ACC112 (cell line): Measurements from ENCODE around the gene NFIC.
A peak's percentile ranks its signal among the peaks of the same experiment; 100 is the strongest.
"Not testable (repeated sequence)": the region's sequence is repeated elsewhere in the genome, so short reads cannot be mapped to it uniquely, and the experiment has no call there.

Source experiments
- H2AFZ ChIP-seq: fragments of 200-600 bp; sonication (generic); one replicate; pipeline ENCODE4 v1.6.0; 2017; ENCODE audit warnings: antibody characterized with exemption, low read length; ENCODE audit not compliant: unreplicated experiment
- H3K27ac ChIP-seq: fragments of 200-600 bp; sonication (generic); 2 replicates; pipeline ENCODE4 v1.5.1; 2014; ENCODE audit warnings: low read depth, mild to moderate bottlenecking, antibody characterized with exemption, low read length, moderate library complexity
- H3K27me3 ChIP-seq: fragments of 200-600 bp; sonication (generic); 2 replicates; pipeline ENCODE4 v1.6.1; 2014; ENCODE audit warnings: mild to moderate bottlenecking, antibody characterized with exemption, low read length, moderate library complexity, mixed read lengths; ENCODE audit not compliant: insufficient read depth
- H3K36me3 ChIP-seq: fragments of 200-600 bp; sonication (generic); 2 replicates; pipeline ENCODE4 v1.6.1; 2016; ENCODE audit warnings: mild to moderate bottlenecking, antibody characterized with exemption, low read length, moderate library complexity, mixed read lengths; ENCODE audit not compliant: insufficient read depth
- H3K4me1 ChIP-seq: fragments of 200-600 bp; sonication (generic); one replicate; pipeline ENCODE4 v1.6.1; 2016; ENCODE audit warnings: low read length, mixed read lengths; ENCODE audit not compliant: insufficient read depth, unreplicated experiment, control insufficient read depth
- H3K4me3 ChIP-seq: fragments of 200-600 bp; sonication (generic); 2 replicates; pipeline ENCODE4 v1.5.1; 2014; ENCODE audit warnings: mild to moderate bottlenecking, low read depth, low read length
- H3K79me2 ChIP-seq: fragments of 200-600 bp; sonication (generic); one replicate; pipeline ENCODE4 v1.6.0; 2016; ENCODE audit warnings: low read length; ENCODE audit not compliant: control insufficient read depth, unreplicated experiment, insufficient read depth

Gene NFIC

DNA sequence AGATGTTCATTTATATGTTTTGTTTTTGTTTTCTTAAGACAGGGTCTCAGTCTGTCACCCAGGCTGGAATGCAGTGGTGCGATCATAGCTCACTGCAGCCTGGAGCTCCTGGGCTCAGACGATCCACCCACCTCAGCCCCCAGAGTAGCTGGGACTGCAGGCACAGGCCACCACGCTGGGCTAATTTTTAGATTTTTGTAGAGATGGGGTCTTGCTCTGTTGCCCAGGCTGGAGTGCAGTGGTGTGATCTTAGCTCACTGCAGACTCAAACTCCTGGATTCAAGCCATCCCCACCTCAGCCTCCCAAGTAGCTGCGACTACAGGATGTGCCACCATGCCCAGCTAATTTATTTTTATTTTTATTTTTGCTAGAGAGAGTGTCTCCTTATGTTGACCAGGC, 45.7 kb downstream of the NFIC start:
- H3K27me3 ChIP-seq, result no peaks in the 10 kb centered on the region
- H3K4me1 ChIP-seq, result no peaks in the 10 kb centered on the region
- no peak overlapping the region for H3K4me3 ChIP-seq
- H3K27ac ChIP-seq, result no peak overlapping the region
- H3K36me3 ChIP-seq, result no peaks in the 10 kb centered on the region; the same call in 1 of the 2 replicates
- H2AFZ ChIP-seq, result no peak overlapping the region
- peaks cover 45% of the 10 kb centered on the region for H3K79me2 ChIP-seq

DNA sequence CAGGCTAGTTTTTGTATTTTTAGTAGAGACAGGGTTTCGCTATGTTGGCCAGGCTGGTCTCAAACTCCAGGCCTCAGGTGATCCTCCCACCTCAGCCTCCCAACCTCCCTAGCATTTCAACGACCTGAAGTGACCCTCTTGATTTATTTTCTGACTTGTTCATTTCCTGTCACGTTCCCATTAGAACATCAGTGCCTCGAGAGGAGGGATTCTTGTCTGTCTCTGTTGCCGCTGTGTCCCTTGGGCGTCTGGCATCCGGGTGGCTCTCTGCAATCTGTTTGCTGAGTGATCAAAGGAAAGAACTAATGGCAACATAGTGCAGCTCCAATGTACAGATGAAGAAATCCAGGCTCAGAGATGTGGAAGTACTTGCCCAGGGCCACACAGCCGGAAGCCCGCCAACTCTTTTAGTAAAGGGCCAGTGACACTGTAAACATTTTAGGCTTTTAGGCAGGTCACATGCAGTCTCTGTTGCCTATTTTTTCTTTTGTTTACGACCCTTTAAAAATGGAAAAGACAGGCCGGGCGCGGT, 47.5 kb downstream of the NFIC start:
- H3K4me3 ChIP-seq, result no peak overlapping the region
- H3K36me3 ChIP-seq, result no peaks in the 10 kb centered on the region; the same call in 1 of the 2 replicates
- no peaks in the 10 kb centered on the region for H3K27me3 ChIP-seq
- no peak overlapping the region for H3K27ac ChIP-seq
- no peak overlapping the region for H2AFZ ChIP-seq
- no peaks in the 10 kb centered on the region for H3K4me1 ChIP-seq
- peaks cover 43% of the 10 kb centered on the region for H3K79me2 ChIP-seq

DNA sequence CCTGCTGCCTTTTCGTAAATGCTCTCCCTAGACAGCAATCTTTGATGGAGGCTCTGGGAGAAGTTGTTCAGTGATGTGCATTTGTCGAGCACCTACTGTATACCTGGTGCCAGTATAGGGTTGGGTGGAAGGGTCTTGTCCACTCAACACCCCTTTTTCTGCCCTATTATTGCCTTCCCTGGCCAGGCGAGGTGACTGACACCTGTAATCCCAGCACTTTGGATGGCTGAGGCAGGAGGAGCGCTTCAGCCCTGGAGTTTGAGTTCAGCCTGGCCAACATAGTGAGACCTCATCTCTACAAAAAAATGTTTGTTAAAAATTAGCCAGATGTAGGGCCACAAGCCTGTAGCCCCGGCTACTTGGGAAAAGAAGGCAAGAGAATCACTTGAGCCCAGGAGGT, 49.3 kb downstream of the NFIC start:
- no peak overlapping the region for H3K27ac ChIP-seq
- H3K4me3 ChIP-seq, result no peak overlapping the region
- H3K36me3 ChIP-seq, result peaks cover 4% of the 10 kb centered on the region; the same call in 1 of the 2 replicates
- H3K79me2 ChIP-seq, result peaks cover 41% of the 10 kb centered on the region
- H3K4me1 ChIP-seq, result no peaks in the 10 kb centered on the region
- H3K27me3 ChIP-seq, result no peaks in the 10 kb centered on the region
- H2AFZ ChIP-seq, result no peak overlapping the region

DNA sequence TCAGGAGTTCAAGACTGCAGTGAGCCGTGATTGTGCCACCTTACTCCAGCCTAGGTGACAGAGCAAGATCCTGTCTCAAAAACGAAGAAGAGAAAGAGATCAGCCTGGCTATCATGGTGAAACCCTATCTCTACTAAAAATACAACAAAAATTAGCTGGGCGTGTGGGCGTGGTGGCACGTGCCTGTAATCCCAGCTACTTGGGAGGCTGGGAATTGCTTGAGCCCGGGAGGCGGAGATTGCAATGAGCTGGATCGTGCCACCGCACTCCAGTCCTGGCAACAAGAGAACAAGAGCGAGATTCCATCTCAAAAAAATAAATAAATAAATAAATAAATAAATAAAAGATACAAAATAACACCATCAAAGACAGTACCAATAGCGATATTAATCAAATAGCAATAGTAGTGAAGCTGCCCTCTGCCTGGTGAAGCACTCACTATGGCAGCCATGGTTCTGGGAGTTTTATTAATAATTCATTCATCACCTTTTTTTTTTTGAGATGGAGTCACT, 53.9 kb downstream of the NFIC start:
- Histone ChIP-seq H3K79me2 (peaks cover 39% of the 10 kb centered on the region), H3K4me3 (no peak overlapping the region)

DNA sequence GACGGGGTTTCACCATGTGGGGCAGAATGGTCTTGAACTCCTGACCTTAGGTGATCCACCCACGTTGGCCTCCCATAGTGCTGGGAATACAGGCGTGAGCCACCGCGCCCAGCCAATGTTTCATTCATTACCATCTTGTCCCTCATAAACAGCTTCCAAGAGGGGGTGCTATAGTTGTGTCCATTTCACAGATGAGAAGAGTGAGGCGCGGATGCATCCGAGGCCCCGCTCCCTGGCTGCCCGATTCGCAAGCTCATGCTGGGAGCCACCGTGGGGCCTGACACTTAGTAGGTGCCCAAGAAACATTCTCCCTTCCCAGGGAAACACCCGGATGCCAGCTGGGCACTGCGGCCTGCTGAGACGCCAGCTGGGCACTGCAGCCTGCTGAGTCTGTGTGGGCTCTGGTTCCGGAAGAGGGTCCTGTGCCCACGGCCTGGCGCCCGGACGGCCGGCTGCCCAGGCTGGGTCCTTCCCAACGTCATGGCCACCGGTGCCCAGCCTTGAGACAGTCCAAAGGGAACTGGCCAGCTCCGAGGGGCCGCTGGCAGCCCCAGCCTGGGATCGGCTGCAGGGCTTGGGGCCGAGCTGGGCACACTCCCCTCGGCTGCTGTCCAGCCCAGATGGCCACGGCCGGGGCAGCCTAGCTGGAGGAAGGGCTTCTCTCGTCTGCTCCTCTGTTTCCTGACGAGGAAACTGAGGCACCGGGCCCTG, 54.7 kb downstream of the NFIC start:
- Histone ChIP-seq H3K27ac (no peak overlapping the region), H3K79me2 (peaks cover 33% of the 10 kb centered on the region), H3K4me3 (no peak overlapping the region), H2AFZ (no peak overlapping the region), H3K36me3 (0 out of 2 replicates have a peak, but pooled peaks cover 7% of the 10 kb centered on the region), H3K27me3 (no peaks in the 10 kb centered on the region), H3K4me1 (peaks cover 6% of the 10 kb centered on the region)

More for the DNA sequence above, 53.9 kb downstream of the NFIC start:
- 0 out of 2 replicates have a peak, but pooled peaks cover 7% of the 10 kb centered on the region for H3K36me3 ChIP-seq
- H3K27me3 ChIP-seq, result no peaks in the 10 kb centered on the region
- no peak overlapping the region for H3K27ac ChIP-seq
- H3K4me1 ChIP-seq, result peaks cover 6% of the 10 kb centered on the region
- H2AFZ ChIP-seq, result no peak overlapping the region

DNA sequence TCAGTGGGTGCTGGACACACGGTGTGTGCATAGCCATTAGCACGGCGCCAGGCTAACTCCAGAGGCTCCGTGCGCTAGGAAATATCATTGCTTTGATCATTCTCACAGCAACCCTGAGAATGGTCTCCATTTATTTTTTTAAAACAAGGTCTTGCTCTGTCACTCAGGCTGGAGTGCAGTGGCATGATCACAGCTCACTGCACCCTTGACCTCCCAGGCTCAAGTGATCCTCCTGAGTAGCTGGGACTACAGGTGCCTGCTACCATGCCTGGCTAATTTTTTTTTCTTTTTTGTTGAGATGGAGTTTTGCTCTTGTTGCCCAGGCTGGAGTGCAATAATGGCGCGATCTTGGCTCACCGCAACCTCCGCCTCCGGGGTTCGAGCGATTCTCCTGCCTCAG, 55.3 kb downstream of the NFIC start:
- H3K4me3 ChIP-seq, H3K27me3 ChIP-seq, H2AFZ ChIP-seq, H3K27ac ChIP-seq, H3K4me1 ChIP-seq: not testable (repeated sequence)
- Histone ChIP-seq H3K36me3 (0 out of 2 replicates have a peak, but pooled peaks cover 11% of the 10 kb centered on the region), H3K79me2 (peaks cover 33% of the 10 kb centered on the region)

DNA sequence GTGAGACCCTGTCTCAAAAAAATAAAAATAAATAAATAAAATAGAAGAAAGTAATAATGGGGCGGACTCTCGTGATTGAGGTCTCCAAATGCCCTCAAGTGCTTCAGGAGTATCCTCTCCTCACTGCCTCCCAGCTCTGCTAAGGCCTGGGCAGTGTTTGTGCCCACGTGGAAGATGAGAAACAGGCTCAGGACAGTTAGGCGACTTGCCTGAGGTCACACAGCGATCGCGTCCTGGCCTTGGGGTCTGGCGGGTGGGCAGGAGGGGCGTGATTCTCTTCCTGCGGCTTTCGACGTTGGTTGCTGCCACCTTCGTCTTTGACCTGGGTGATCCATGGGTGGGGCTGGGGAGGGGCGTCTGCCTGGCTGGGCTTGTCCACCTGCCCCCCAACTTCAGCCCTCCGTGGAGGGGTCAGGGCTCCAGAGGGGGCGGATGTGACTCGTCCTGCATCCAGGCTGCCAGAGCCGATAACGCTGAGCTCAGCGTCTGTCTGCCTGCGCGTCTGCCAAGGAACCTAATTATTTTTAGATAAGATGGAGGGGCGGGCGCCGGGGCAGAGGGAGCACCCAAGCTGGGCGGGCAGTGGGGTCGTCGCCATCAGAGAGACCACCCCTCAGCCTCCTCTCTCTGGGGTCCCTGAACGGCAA, 56.9 kb downstream of the NFIC start:
- no peak overlapping the region for H3K27ac ChIP-seq
- no peak overlapping the region for H3K4me3 ChIP-seq
- no peak overlapping the region for H2AFZ ChIP-seq
- H3K36me3 ChIP-seq, result 0 out of 2 replicates have a peak, but pooled peaks cover 11% of the 10 kb centered on the region
- H3K27me3 ChIP-seq, result no peaks in the 10 kb centered on the region
- peaks cover 6% of the 10 kb centered on the region for H3K4me1 ChIP-seq
- H3K79me2 ChIP-seq, result peaks cover 26% of the 10 kb centered on the region

DNA sequence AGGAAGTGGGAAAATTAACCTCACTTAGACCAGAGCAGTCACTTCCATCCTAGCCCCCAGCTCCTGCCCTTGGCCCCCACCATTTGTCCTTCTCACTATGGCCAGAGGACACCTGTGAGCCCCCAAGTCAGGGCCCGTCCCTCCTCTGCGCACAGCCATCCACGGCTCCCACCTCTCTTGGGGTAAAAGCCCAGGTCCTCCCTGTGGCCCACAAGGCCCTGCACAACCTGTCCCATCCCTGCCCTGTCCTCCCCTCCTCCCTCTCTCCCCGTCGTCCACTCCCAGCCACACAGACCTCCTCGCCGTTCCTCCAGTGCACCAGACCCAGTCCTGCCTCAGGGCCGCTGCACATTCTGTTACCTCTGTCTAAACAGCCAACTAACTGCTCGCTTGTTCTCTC, 60.0 kb downstream of the NFIC start:
- no peak overlapping the region for H3K27ac ChIP-seq
- H3K27me3 ChIP-seq, result no peaks in the 10 kb centered on the region
- H3K79me2 ChIP-seq, result peaks cover 14% of the 10 kb centered on the region
- 0 out of 2 replicates have a peak, but pooled peaks cover 7% of the 10 kb centered on the region for H3K36me3 ChIP-seq
- no peak overlapping the region for H3K4me3 ChIP-seq
- peaks cover 15% of the 10 kb centered on the region for H3K4me1 ChIP-seq
- no peak overlapping the region for H2AFZ ChIP-seq

DNA sequence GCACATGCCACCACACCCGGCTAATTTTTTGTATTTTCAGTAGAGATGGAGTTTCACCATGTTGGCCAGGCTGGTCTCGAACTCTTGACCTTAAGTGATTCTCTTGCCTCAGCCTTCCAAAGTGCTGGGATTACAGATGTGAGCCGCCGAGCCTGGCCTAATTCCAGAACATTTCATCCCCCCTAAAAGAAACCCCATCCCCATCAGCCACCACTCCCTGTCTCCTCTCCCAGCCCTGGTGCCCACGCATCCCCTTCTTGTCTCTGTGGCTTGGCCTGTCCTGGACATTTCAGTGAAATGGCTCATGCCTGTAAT, 63.9 kb downstream of the NFIC start:
- not testable (repeated sequence) for H2AFZ ChIP-seq, H3K79me2 ChIP-seq, H3K27me3 ChIP-seq, H3K4me3 ChIP-seq
- H3K4me1 ChIP-seq, result peaks cover 11% of the 10 kb centered on the region
- peak overlapping the region; percentile 94 for H3K27ac ChIP-seq
- peaks cover 26% of the 10 kb centered on the region; the same call in 1 of the 2 replicates for H3K36me3 ChIP-seq

DNA sequence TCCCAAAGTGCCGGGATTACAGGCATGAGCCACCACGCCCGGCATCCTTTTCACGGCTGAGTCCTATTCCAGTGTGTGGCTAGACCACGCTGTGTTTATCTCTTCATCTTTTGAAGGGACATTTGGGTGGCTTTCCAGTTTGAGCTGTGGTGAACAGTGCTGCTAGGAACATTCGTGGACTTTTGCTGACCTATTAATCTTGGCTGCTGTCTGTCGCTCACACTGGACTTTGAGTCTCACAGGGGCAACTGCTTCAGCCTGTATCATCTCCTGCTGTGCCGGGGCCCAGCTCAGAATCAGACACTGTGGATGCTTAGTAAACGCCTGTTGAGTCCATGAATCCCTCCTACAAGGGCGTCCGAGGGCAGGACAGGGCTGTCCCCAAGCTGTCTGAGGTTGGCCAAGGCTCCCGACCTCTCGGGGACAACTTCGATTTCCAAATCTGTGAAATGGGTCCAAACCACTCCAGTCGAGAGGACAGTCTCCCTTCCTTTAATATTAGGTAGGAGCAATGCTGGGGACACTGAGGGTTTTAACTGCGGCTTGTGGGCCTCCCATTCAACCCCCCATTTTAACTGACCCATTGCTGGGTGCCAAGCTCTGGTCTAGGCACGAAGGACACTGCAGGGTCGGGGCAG, 65.5 kb downstream of the NFIC start:
- Histone ChIP-seq H3K4me3 (no peak overlapping the region), H3K27ac (no peak overlapping the region), H3K79me2 (peaks cover 10% of the 10 kb centered on the region), H3K27me3 (no peaks in the 10 kb centered on the region), H3K4me1 (peaks cover 14% of the 10 kb centered on the region), H3K36me3 (peaks cover 25% of the 10 kb centered on the region; the same call in 1 of the 2 replicates), H2AFZ (no peak overlapping the region)
